Gastrocnemius medialis (tissue), 4 donors: ENCODE measurements around the gene PRDX5. TPM values are rescaled to one million over a fixed set of nuclear protein-coding genes. Genes with fewer than 3 reads are reported as not detected.

Experiments
- ATAC-seq, 2 donors: fragments of 150-250 bp; one replicate each; pipeline ENCODE4 v1.9.1; 2016
- DNase-seq, 2 donors: peaks; one replicate each; pipeline ENCODE4 v3.0.0-alpha.2; 2019
- H3K27ac ChIP-seq, 4 donors: fragments of 200-600 bp; sonication (generic); 1 replicate in 1 of 4; 2 replicates in 3 of 4; pipeline ENCODE4 v1.5.1; 2016 to 2018; ENCODE audit warnings: mild to moderate bottlenecking in 2 of 4, moderate library complexity in 1 of 4
- H3K27me3 ChIP-seq, 3 donors: fragments of 200-600 bp; sonication (generic) in 2 of 3; 1 replicate in 1 of 3; 2 replicates in 2 of 3; pipeline versions ENCODE4 v1.5.1 to v1.6.0; 2016 to 2019; ENCODE audit warnings: mild to moderate bottlenecking in 1 of 3, moderate library complexity in 1 of 3
- H3K36me3 ChIP-seq, 2 donors: fragments of 200-600 bp; sonication (generic) in 1 of 2; one replicate each; pipeline ENCODE4 v1.5.1; 2017 to 2018
- H3K4me1 ChIP-seq, 2 donors: fragments of 200-600 bp; sonication (generic) in 1 of 2; one replicate each; pipeline ENCODE4 v1.5.1; 2016 to 2017; ENCODE audit warnings: mild to moderate bottlenecking in 2 of 2
- H3K4me3 ChIP-seq, 4 donors: fragments of 200-600 bp; sonication (generic) in 3 of 4; 1 replicate in 1 of 4; 2 replicates in 3 of 4; pipeline ENCODE4 v1.5.1; 2016 to 2019; ENCODE audit warnings: mild to moderate bottlenecking in 2 of 4
- H3K9me3 ChIP-seq, 3 donors: fragments of 200-600 bp; sonication (generic) in 2 of 3; 1 replicate in 1 of 3; 2 replicates in 2 of 3; pipeline ENCODE4 v1.5.1; 2016 to 2019
- POLR2A ChIP-seq, 2 donors: fragments of 450-650 bp; IDR thresholded peaks; one replicate each; pipeline ENCODE4 v1.6.1; 2017; ENCODE audit warnings: antibody characterized with exemption in 2 of 2, mild to moderate bottlenecking in 2 of 2, moderate library complexity in 2 of 2
- in situ Hi-C, 4 donors: fragments of 200-750 bp; cut with MboI; loops; one replicate each; pipeline versions ENCODE4 v1.15.0 to v1.8.0; 2017; ENCODE audit warnings: low sequenced_read_pairs in 4 of 4
- intact Hi-C: fragments of 100-400 bp; cut with DNase I; formaldehyde crosslinking; loops from one replicate; pipeline ENCODE4 v1.15.1; 2023; ENCODE audit warnings: low total_unique reads
- total RNA-seq, 4 donors: library from RNA; depleted of rRNA; stranded (reverse); fragments of >200 nt; gene quantifications; one replicate each; pipeline versions ENCODE4 v1.1.0 to v1.2.3, GENCODE V29; 2016
- TF ChIP-seq, protein P1 (sequence below), 5 experiments: fragments of 450-650 bp in 3 of 5; fragments of 200-600 bp in 2 of 5; sonication (generic) in 2 of 5; IDR thresholded peaks in 4 of 5; conservative IDR thresholded peaks in 1 of 5; 1 replicate in 4 of 5; 2 replicates in 1 of 5; pipeline ENCODE4 v1.5.1; 2016 to 2019; ENCODE audit warnings: antibody characterized with exemption in 5 of 5, mild to moderate bottlenecking in 3 of 5, moderate library complexity in 3 of 5

PRDX5 gene
- 100 to 1,000 TPM; 170 to 257 (median 219) TPM for total RNA-seq

DNA sequence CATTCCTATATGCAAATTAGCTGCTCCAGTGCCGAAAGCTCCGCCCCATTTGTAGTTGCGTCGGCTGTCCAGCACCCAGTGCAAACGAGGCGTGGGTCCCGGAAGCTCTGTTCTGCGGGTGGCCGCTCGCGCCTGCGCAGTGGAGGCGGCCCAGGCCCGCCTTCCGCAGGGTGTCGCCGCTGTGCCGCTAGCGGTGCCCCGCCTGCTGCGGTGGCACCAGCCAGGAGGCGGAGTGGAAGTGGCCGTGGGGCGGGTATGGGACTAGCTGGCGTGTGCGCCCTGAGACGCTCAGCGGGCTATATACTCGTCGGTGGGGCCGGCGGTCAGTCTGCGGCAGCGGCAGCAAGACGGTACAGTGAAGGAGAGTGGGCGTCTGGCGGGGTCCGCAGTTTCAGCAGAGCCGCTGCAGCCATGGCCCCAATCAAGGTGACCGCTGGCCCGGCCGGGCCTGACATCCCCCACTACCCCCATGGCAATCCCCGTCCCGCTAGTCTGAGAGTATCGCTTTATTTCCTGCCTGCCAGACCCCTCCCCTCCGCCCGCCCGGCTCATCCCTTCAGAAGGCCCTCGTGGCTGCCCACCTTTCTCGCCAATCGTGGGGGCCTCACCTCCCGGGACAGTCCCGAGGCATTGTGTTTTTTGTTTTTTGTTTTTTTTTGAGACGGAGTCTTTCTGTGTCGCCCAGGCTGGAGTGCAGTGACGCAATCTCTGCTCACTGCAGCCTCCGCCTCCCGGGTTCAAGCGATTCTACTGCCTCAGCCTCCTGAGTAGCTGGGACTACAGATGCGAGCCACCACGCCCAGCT is at the start of gene PRDX5:
Gene PRDX5 (plus strand): TSS at position 161 of the 805 bp plus-strand sequence. CDS start 95 bp downstream, at position 256.
- Histone ChIP-seq H3K4me1 (peaks cover 24 to 36% of the 10 kb centered on the region in 2 donors), H3K27ac (peak within 1 kb of the TSS; percentile 88 to 98 (median 94)), H3K4me3 (peak within 1 kb of the TSS; percentile 73 to 99 (median 91)), H3K36me3 (peaks cover 0 to 44% of the 10 kb centered on the region in 2 donors), H3K9me3 (no peaks in the 10 kb centered on the region), H3K27me3 (no peaks in the 10 kb centered on the region)
- DNase-seq (peak; percentile 94 to 97), ATAC-seq (peak; percentile 80 to 85)
- peak; percentile 73 to 81 for TF ChIP-seq POLR2A (IDR thresholded peaks at IDR 0.05)
- TF ChIP-seq, protein P1, sequence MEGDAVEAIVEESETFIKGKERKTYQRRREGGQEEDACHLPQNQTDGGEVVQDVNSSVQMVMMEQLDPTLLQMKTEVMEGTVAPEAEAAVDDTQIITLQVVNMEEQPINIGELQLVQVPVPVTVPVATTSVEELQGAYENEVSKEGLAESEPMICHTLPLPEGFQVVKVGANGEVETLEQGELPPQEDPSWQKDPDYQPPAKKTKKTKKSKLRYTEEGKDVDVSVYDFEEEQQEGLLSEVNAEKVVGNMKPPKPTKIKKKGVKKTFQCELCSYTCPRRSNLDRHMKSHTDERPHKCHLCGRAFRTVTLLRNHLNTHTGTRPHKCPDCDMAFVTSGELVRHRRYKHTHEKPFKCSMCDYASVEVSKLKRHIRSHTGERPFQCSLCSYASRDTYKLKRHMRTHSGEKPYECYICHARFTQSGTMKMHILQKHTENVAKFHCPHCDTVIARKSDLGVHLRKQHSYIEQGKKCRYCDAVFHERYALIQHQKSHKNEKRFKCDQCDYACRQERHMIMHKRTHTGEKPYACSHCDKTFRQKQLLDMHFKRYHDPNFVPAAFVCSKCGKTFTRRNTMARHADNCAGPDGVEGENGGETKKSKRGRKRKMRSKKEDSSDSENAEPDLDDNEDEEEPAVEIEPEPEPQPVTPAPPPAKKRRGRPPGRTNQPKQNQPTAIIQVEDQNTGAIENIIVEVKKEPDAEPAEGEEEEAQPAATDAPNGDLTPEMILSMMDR (IDR thresholded peaks at IDR 0.05 in 4 of 5, conservative IDR thresholded peaks at IDR 0.05 in 1 of 5) = peak in 4 of 5 experiments; percentile 34 to 62 (median 56)
- in situ Hi-C loops (no loop called here), intact Hi-C loops (loop anchor here (1.0 kb wide), 3 partner anchors 24 to 48 kb away; no protein-coding TSS in a partner anchor)

DNA sequence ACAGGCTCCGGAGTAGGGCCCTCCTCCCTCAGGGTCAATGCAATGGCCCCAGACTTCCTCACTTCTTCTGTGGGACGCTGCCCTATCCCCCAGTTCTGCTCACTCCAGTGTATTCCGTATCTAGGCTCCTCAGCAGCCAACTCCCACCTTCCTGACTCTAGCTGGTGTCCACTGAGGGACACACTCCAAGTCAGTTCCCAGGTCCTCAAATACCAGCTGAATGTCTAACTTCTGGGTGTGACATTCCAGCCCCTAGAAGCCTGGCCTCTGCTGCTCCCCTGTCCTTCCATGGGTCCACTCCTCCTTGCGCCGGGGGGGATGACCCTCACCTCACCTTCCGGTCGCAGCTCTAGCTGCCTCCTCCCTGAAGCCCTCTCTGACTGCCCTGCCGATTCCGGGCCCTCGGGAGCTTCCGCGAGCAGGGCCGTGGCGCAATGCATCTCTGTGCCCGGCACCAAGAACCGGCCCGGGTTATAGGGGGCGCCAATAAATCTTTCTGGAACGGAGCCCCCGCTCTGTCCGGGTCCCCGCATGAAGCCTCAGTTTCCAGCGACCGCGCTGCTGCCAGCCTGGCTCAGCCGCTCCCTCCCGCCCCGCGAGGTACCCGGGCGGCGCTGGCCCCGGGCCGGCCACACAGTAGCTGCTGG is 48.9 kb upstream of the PRDX5 start:
- Histone ChIP-seq H3K9me3 (no peaks in the 10 kb centered on the region), H3K36me3 (peaks cover 0 to 12% of the 10 kb centered on the region in 2 donors), H3K27me3 (no peaks in the 10 kb centered on the region), H3K4me1 (peaks cover 22% of the 10 kb centered on the region in 2 donors), H3K4me3 (peak overlapping the region; percentile 82 to 98 (median 92)), H3K27ac (peak overlapping the region; percentile 94 to 99 (median 98))
- ATAC-seq (peak; percentile 1 to 25), DNase-seq (peak in 1 of 2 donors; percentile 72)
- intact Hi-C loops (loop anchor here (1.0 kb wide), 2 partner anchors 18 to 65 kb away; partner anchors contain the start of gene PLCB3), in situ Hi-C loops (no loop called here)
- TF ChIP-seq POLR2A (IDR thresholded peaks at IDR 0.05) = no peak

DNA sequence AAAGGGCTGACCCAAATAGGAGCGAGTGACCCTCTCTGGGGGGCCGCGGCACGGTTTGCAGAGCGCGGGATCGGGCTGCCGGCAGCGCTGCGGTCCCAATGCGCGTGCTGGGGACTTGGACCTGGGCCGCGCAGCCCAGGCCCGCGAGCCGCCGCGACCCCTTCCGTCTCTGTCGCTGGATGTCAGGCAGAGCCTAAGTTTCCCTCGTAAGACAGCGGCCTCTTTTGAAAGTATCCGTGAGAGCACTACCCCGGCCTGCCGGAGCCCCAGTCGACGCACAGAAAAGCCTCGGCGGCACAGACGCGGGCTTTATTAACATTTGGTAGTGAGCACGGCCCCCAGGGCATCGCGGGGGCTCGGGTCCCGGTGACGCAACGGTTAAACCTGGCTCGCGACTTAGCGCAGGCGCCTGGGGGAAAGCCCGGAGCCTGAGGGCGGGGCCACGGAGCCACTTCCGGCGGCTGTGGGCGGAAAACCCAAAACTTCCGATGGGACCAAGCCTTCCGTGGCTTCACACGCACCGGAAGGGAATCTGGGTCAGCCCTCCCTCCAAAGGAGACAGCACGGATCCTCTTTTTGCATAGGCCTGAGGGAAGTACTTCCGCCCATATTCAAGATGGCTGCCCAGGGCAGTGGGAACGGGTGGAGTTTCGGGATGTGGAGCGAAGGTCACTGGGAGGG is 48.2 kb upstream of the PRDX5 start:
- Histone ChIP-seq H3K27ac (peak overlapping the region; percentile 94 to 99 (median 98)), H3K4me3 (peak overlapping the region; percentile 82 to 100 (median 93)), H3K27me3 (no peaks in the 10 kb centered on the region), H3K36me3 (peaks cover 0 to 12% of the 10 kb centered on the region in 2 donors), H3K4me1 (peaks cover 22% of the 10 kb centered on the region in 2 donors), H3K9me3 (no peaks in the 10 kb centered on the region)
- ATAC-seq (peak; percentile 84 to 91), DNase-seq (peak; percentile 99)
- in situ Hi-C loops = no loop called here
- TF ChIP-seq POLR2A (IDR thresholded peaks at IDR 0.05) = peak; percentile 35 to 47
- TF ChIP-seq, protein P1 (IDR thresholded peaks at IDR 0.05 in 4 of 5, conservative IDR thresholded peaks at IDR 0.05 in 1 of 5) = peak in 3 of 5 experiments; percentile 11 to 22 (median 16)
- intact Hi-C loops = loop anchor here (1.0 to 5.0 kb wide), 7 partner anchors 15 to 82 kb away; partner anchors contain the start of genes BAD, FKBP2, PLCB3 and STIP1

DNA sequence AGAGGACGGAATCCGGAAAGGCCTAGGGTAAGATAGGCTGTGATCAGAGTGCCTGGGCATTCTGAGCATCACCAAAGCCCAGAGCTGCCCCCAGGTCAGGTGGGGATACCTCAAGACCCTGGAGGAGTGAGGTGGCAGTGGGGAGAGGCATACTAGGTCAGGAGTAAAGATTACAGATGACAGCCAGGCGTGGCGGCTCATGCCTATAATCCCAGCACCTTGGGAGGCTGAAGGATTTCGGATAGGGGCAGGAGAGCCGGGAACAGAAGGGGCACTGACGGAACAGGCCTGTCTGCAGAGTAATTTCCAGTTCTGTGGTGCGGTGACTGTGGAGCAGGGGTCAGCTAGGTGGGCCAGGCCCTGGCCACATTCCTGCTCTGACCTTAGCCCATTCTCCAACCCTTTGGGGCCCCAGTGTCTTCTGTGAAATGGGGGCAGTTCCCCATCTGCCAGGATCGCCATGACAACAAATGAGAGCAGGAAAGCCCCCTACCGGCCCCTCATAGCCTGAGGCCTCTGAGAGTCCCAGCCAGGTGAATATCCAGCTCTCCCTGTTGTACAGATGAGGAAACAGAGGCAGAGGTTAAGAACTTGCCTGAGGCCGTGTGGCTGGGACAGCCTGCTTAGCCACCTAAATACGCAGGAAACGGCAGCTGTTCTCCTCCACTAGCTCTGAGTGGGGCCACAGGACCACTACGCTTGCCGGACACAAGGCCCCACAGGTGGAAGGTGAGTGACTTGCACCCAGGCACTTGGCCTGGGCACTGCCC is 42.7 kb upstream of the PRDX5 start:
- in situ Hi-C loops (no loop called here), intact Hi-C loops (no loop called here)
- DNase-seq (no peak), ATAC-seq (no peak)
- H3K9me3 ChIP-seq = no peaks in the 10 kb centered on the region
- H3K27ac ChIP-seq = no peak overlapping the region
- TF ChIP-seq POLR2A (IDR thresholded peaks at IDR 0.05) = no peak
- TF ChIP-seq, protein P1 (IDR thresholded peaks at IDR 0.05 in 4 of 5, conservative IDR thresholded peaks at IDR 0.05 in 1 of 5) = no peak
- H3K36me3 ChIP-seq = peaks cover 0 to 15% of the 10 kb centered on the region in 2 donors
- H3K4me1 ChIP-seq = peaks cover 6 to 9% of the 10 kb centered on the region in 2 donors
- H3K27me3 ChIP-seq = no peaks in the 10 kb centered on the region
- H3K4me3 ChIP-seq = no peak overlapping the region
